Kidney epithelial cell (primary cell): ENCODE results near the gene TNP2. TPM values are rescaled to one million over a fixed set of nuclear protein-coding genes. Genes with fewer than 3 reads are reported as not detected.

Experiments used
- DNase-seq: peaks from one replicate; pipeline ENCODE4 v3.0.0-alpha.2; 2010; ENCODE audit warnings: low read depth
- H3K27me3 ChIP-seq: 2 replicates; pipeline ENCODE4 v1.6.0; 2011; ENCODE audit warnings: low read length; ENCODE audit not compliant: control insufficient read depth, insufficient read depth
- H3K36me3 ChIP-seq: 2 replicates; pipeline ENCODE4 v1.5.1; 2011; ENCODE audit warnings: low read length; ENCODE audit not compliant: control insufficient read depth, insufficient read depth
- H3K4me3 ChIP-seq: 2 replicates; pipeline ENCODE4 v1.5.1; 2011; ENCODE audit warnings: low read depth, mild to moderate bottlenecking, control low read depth, low read length
- total RNA-seq: library from RNA; depleted of rRNA; stranded (reverse); fragments of >200 nt; gene quantifications from 2 replicates; pipeline ENCODE4 v1.2.3, GENCODE V29; 2015
- TF ChIP-seq, protein P1 (sequence below): IDR thresholded peaks from 2 replicates; pipeline ENCODE4 v1.5.1; 2011; ENCODE audit warnings: mild to moderate bottlenecking, moderate library complexity, low read length, control low read depth, inconsistent platforms; ENCODE audit not compliant: insufficient read depth, poor library complexity, severe bottlenecking

The TNP2 gene
- total RNA-seq, 1 donor from 2014 or later, result not detected

DNA sequence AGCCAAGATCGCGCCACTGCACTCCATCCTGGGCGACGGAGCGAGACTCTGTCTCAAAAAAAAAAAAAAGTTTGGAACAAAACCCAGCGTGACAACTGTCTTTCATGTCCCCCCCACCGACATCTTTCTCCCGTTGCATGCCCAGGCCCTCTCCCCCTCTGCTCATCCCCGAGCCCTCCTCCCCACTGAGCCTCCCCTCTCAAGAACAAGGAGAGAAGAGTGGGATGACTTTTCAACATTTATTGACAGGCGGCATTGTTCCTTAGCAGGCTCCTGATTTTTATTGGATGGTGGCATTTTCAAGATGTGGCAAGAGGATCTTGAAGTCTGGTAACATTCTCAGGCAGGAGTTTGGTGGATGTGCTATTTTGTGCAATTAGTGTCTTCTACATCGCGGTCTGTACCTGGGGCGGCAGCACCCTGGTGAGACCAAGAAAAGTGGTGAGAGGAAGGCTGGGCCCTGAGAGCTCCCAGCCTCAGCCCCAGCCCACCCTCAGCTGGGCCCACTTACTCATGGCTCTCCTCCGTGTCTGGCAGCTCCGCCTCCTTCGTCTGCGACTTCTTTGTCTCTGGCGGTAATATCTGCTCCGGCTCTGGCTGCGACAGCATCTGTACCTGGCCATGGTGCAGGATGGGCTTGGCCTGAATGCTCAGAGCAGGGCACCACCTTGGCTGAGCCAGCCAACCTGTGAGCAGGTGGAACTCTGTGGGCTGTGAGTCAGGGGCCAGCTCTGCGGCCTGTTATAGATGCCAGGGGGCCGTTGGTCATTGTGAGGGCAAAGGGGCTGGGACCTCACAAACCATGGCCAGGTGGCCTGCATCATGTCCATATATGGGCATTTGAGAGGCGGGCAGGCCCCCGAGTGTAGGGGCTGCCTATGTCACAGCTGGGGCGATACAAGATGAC lies 11.7 kb upstream of the TNP2 start, which contains the start of gene PRM1:
PRM1 (minus strand) TSS at position 715 of the 907 bp plus-strand sequence; CDS start at position 623, 92 bp downstream.
- Histone ChIP-seq H3K27me3 (no peaks in the 10 kb centered on the region), H3K36me3 (no peaks in the 10 kb centered on the region), H3K4me3 (no peak within 1 kb of the TSS)
- no peak for DNase-seq
- TF ChIP-seq, protein P1, sequence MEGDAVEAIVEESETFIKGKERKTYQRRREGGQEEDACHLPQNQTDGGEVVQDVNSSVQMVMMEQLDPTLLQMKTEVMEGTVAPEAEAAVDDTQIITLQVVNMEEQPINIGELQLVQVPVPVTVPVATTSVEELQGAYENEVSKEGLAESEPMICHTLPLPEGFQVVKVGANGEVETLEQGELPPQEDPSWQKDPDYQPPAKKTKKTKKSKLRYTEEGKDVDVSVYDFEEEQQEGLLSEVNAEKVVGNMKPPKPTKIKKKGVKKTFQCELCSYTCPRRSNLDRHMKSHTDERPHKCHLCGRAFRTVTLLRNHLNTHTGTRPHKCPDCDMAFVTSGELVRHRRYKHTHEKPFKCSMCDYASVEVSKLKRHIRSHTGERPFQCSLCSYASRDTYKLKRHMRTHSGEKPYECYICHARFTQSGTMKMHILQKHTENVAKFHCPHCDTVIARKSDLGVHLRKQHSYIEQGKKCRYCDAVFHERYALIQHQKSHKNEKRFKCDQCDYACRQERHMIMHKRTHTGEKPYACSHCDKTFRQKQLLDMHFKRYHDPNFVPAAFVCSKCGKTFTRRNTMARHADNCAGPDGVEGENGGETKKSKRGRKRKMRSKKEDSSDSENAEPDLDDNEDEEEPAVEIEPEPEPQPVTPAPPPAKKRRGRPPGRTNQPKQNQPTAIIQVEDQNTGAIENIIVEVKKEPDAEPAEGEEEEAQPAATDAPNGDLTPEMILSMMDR, result no peak

DNA sequence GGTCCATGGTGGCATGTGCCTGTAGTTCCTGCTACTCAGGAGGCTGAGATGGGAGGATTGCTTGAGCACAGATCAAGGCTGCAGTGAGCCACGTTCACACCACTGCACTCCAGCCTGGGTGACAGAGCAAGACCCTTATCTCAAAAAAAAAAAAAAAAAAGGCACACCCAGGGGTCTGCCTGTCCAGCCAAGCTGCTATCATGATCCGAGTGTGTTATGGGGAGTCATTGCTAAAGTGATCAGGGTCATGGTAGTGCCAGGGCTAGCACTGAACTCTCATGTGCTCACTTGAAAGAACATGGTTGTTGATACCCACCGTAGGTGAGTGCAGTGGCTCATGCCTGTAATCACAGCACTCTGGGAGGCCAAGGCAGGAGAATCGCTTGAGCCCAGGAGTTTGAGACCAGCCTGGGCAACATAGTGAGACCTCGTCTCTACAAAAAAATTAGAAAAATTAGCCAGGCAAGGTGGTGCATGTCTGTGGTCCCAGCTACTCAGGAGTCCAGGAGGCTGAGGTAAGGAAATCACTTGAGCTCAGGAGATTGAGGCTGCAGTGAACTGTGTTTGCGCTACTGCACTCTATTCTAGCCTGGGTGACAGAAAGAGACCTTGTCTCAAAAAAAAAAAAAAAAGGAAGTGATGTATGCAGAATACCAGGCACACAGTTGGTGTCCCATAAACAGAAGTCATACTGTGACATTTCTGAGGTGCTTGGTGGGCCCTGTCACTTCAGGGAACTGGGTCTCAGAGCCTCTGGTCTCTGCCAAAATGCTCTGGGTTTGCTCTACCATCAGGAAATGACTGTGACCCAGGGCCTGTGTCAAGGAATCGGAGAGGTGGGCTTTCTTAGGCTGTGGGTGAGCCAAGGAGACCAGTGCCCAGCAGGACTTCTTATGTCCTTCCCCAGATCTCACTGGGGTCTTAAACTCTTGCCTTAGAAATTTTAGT lies 9.8 kb upstream of the TNP2 start:
- H3K4me3 ChIP-seq, result no peak overlapping the region
- no peak for DNase-seq
- TF ChIP-seq, protein P1, result no peak
- no peaks in the 10 kb centered on the region for H3K27me3 ChIP-seq
- no peaks in the 10 kb centered on the region for H3K36me3 ChIP-seq

DNA sequence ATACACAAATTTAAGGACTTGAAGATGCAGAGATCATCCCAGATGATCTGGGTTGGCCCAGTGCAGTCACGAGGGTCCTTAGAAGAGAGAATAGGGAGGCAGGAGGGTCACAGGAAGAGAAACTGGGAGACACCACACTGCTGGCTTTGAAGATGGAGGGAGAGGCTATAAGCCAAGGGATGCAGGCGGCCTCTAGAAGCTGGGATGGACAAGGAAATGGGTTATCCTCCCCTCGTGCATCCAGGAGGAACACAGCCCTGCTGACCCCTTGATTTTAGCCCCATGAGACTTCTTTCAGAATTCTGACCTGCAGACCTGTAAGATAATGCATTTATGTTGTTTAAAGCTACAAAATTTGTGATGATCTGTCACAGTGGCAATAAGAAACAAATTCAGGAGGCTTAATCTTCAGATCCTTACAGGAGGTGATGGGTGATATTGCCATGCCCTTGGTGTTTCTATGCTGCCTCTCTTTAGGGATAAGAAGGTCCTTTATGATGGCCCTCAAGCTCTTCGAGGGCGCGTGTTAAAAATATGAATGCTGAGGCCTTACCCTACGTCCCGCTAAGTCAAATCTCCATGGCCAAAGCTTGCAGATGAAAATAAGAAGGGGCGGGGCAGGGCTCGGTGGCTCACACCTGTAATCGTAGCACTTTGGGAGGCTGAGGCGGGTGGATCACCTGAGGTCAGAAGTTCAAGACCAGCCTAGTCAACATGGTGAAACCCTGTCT lies 8.6 kb upstream of the TNP2 start:
- H3K36me3 ChIP-seq, result no peaks in the 10 kb centered on the region
- DNase-seq, result no peak
- TF ChIP-seq, protein P1, result no peak
- H3K27me3 ChIP-seq, result no peaks in the 10 kb centered on the region
- H3K4me3 ChIP-seq, result no peak overlapping the region

DNA sequence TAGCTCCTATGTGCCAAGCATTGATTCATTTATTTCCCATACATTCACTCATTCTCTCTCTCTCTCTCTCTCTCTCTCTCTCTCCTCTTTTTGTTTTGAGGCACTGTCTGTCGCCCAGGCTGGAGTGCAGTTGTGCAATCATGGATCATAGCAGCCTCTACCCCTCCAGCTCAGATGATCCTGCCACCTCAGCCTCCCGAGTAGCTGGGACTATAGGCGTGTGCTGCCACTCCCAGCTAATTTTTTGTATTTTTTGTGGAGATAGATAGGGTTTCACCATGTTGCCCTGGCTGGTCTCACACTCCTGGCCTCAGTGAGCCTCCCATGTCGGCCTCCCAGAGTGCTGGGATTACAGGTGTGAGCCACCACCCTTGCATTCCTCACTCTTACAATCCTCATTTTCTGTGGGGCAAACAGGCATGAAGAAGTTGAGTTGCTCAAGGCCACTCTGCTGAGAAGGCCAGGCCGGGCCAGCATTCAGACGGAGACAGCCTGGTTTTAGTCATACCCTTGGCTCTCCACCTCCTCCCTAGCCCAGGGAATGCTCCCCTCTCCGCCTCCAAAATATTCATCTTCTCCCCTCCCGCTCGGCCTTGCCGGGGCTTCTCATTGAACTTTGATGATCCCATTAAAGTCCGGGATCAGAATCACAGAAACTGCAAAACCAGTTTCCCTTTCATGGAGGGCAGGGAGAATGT lies 7.9 kb upstream of the TNP2 start:
- no peak overlapping the region for H3K4me3 ChIP-seq
- H3K27me3 ChIP-seq, result no peaks in the 10 kb centered on the region
- no peak for DNase-seq
- no peaks in the 10 kb centered on the region for H3K36me3 ChIP-seq
- TF ChIP-seq, protein P1, result no peak
